Testis (tissue), 3 donors: ENCODE data around the gene DVL2. TPM values are rescaled to one million over a fixed set of nuclear protein-coding genes. Genes with fewer than 3 reads are reported as not detected.

ENCODE experiments used
- DNase-seq: peaks from one replicate; pipeline ENCODE4 v3.0.0-alpha.2; 2019
- H3K27ac ChIP-seq, 2 donors: fragments of 200-600 bp; sonication (generic); one replicate each; pipeline ENCODE4 v1.5.1; 2019
- H3K27me3 ChIP-seq: fragments of 200-600 bp; sonication (generic); one replicate; pipeline ENCODE4 v1.5.1; 2019
- H3K36me3 ChIP-seq: fragments of 200-600 bp; sonication (generic); one replicate; pipeline ENCODE4 v1.5.1; 2017; ENCODE audit warnings: low read depth; ENCODE audit errors: missing control alignments
- H3K4me1 ChIP-seq: fragments of 200-600 bp; sonication (generic); one replicate; pipeline ENCODE4 v1.5.1; 2019
- H3K4me3 ChIP-seq, 2 donors: fragments of 200-600 bp; sonication (generic); one replicate each; pipeline ENCODE4 v1.5.1; 2017 to 2019
- H3K9me3 ChIP-seq: fragments of 200-600 bp; sonication (generic); one replicate; pipeline ENCODE4 v1.5.1; 2017
- CTCF ChIP-seq, 3 experiments: fragments of 450-650 bp in 2 of 3; fragments of 200-600 bp in 1 of 3; sonication (generic) in 1 of 3; IDR thresholded peaks; one replicate each; pipeline ENCODE4 v1.5.1; 2016 to 2019; ENCODE audit warnings: antibody characterized with exemption in 3 of 3, mild to moderate bottlenecking in 2 of 3, moderate library complexity in 1 of 3
- POLR2A ChIP-seq: fragments of 450-650 bp; IDR thresholded peaks from one replicate; pipeline ENCODE4 v1.6.1; 2017; ENCODE audit warnings: antibody characterized with exemption, mild to moderate bottlenecking, moderate library complexity
- WGBS, 2 donors: methylation state at CpG; one replicate each; pipeline ENCODE4 v1.1.5; 2018; 5-methylcytosine and 5-hydroxymethylcytosine counted together
- intact Hi-C: fragments of 100-400 bp; cut with DNase I; formaldehyde crosslinking; loops from one replicate; pipeline ENCODE4 v1.15.1; 2023; ENCODE audit warnings: low total_unique reads
- polyA plus RNA-seq: library from polyadenylated mRNA; stranded (reverse); fragments of 350-450 nt; fragmentation: Illumina TruSeq; extraction: RNeasy Lipid Tissue Mini Kit (QIAGEN cat#74804); gene quantifications from one replicate; pipeline ENCODE4 v1.2.3, GENCODE V29; 2014; ENCODE audit warnings: low read depth, low replicate concordance; ENCODE audit not compliant: insufficient read depth
- total RNA-seq, 2 donors: library from RNA; depleted of rRNA; stranded (reverse); fragments of >200 nt; gene quantifications; one replicate each; pipeline ENCODE4 v1.2.3, GENCODE V29; 2016

The DVL2 gene
- total and polyA plus RNA-seq, 3 donors from 2014 or later: 43.6 to 102 (median 81.3) TPM

- 57 to 59% methylated on average over 11 of the region's 11 CpGs for WGBS, 2 donors
- Histone ChIP-seq H3K4me1 (peaks cover 12% of the 10 kb centered on the region), H3K9me3 (no peaks in the 10 kb centered on the region), H3K36me3 (no peaks in the 10 kb centered on the region), H3K27ac (no peak overlapping the region), H3K4me3 (no peak overlapping the region), H3K27me3 (no peaks in the 10 kb centered on the region)
- no peak for DNase-seq
- TF ChIP-seq POLR2A (no peak), CTCF (IDR thresholded peaks at IDR 0.05) (no peak)
- intact Hi-C loops: no loop called here
Observed at GRCh38 chr17:7178973-7179316, 55.4 kb downstream of the DVL2 start.

GRCh38 chr17:7177954-7178477 lies 56.3 kb downstream of the DVL2 start:
- peak overlapping the region; percentile 21 to 42 for H3K4me3 ChIP-seq
- no peaks in the 10 kb centered on the region for H3K27me3 ChIP-seq
- TF ChIP-seq POLR2A (no peak), CTCF (IDR thresholded peaks at IDR 0.05) (no peak)
- intact Hi-C loops: no loop called here
- no peaks in the 10 kb centered on the region for H3K9me3 ChIP-seq
- peaks cover 12% of the 10 kb centered on the region for H3K4me1 ChIP-seq
- no peak overlapping the region for H3K27ac ChIP-seq
- no peak for DNase-seq
- no peaks in the 10 kb centered on the region for H3K36me3 ChIP-seq
- WGBS, 2 donors: 5 to 7% methylated on average over 17 to 18 of the region's 18 CpGs

- intact Hi-C loops: no loop called here
- TF ChIP-seq CTCF (IDR thresholded peaks at IDR 0.05) (peak; percentile 17 to 80 (median 65)), POLR2A (no peak)
- 2 to 3% methylated on average over 22 to 31 of the region's 31 CpGs for WGBS, 2 donors
- H3K9me3 ChIP-seq: no peaks in the 10 kb centered on the region
- H3K27ac ChIP-seq: no peak overlapping the region
- H3K27me3 ChIP-seq: no peaks in the 10 kb centered on the region
- peaks cover 12% of the 10 kb centered on the region for H3K4me1 ChIP-seq
- peak overlapping the region; percentile 21 to 42 for H3K4me3 ChIP-seq
- peak; percentile 83 for DNase-seq
- H3K36me3 ChIP-seq: no peaks in the 10 kb centered on the region
Observed at GRCh38 chr17:7177191-7177953, 56.9 kb downstream of the DVL2 start.

- intact Hi-C loops: no loop called here
- peaks cover 12% of the 10 kb centered on the region for H3K4me1 ChIP-seq
Observed at GRCh38 chr17:7176841-7177190, 57.5 kb downstream of the DVL2 start.

More at GRCh38 chr17:7176841-7177190, 57.5 kb downstream of the DVL2 start:
- peak overlapping the region; percentile 21 to 42 for H3K4me3 ChIP-seq
- no peak overlapping the region for H3K27ac ChIP-seq
- no peaks in the 10 kb centered on the region for H3K36me3 ChIP-seq
- no peak for TF ChIP-seq POLR2A
- TF ChIP-seq CTCF (IDR thresholded peaks at IDR 0.05): no peak
- no peak for DNase-seq
- 2 to 4% methylated on average over 16 to 17 of the region's 17 CpGs for WGBS, 2 donors
- no peaks in the 10 kb centered on the region for H3K27me3 ChIP-seq
- H3K9me3 ChIP-seq: no peaks in the 10 kb centered on the region
